HG02870 (cell line): ENCODE measurements around the gene ZHX3.

Experiments used
- ATAC-seq: cut with Tn5 transposase; IDR thresholded peaks from one replicate; pipeline ENCODE4 v1.9.1; 2021; ENCODE audit warnings: mild to moderate bottlenecking, moderate library complexity; ENCODE audit not compliant: unreplicated experiment

Gene ZHX3

DNA sequence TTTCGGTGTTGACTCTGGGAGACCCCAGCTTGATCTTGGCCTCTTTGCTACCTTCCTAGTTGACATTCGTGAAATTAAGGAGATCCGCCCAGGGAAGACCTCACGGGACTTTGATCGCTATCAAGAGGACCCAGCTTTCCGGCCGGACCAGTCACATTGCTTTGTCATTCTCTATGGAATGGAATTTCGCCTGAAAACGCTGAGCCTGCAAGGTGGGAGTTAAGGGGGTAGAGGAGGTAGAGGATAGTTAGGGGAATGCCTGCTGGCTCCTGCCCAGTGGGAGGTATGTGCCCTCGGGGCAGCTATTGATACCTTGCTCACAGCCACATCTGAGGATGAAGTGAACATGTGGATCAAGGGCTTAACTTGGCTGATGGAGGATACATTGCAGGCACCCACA is 158.0 kb downstream of the ZHX3 start:
- no peak for ATAC-seq

DNA sequence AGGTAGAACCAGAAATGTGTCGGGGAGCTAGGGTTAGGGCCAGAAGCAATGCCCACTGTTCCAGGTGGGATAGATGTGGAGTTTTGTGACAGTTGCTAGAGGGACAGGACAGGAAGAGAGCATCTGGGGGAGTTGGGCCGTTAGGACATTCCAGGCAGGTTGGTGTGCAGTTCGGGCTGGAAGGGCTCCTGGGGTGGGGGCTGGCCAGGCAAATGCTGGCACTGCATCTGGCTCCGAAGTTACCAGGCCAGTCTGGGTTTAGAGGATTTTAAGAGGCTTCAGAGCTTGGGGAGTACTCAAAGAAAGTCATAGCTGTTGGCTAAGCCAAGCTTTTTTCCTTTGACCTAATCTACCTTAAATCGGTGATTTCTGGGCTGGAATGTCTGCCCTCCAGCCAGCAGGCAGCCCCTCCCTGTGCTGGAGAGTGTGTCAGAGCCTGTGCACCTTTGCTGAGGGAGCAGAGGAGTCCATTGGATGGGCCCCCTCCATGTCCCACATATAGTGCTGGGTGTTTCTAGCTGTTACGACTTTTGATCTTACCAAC is 159.4 kb downstream of the ZHX3 start:
- ATAC-seq: no peak

DNA sequence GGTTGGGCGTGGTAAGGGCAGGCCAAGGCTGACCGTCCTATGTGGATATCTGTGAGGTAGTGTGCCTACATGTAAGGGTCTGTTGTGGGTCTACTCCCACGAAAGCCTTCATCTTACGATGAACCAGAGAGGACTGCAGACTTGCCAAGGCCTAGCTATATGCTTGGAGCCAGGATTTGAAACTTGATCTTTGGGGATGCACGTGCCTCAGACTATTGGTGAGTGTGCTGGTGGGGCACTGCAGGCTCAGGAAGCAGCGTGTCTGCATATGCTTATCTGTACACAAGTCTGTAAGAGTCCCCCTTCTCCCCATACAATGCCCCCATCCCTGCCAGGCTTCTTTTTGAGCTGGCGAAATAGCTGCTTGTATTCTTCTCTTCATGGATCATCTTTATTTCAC is 162.3 kb downstream of the ZHX3 start:
- ATAC-seq: no peak

DNA sequence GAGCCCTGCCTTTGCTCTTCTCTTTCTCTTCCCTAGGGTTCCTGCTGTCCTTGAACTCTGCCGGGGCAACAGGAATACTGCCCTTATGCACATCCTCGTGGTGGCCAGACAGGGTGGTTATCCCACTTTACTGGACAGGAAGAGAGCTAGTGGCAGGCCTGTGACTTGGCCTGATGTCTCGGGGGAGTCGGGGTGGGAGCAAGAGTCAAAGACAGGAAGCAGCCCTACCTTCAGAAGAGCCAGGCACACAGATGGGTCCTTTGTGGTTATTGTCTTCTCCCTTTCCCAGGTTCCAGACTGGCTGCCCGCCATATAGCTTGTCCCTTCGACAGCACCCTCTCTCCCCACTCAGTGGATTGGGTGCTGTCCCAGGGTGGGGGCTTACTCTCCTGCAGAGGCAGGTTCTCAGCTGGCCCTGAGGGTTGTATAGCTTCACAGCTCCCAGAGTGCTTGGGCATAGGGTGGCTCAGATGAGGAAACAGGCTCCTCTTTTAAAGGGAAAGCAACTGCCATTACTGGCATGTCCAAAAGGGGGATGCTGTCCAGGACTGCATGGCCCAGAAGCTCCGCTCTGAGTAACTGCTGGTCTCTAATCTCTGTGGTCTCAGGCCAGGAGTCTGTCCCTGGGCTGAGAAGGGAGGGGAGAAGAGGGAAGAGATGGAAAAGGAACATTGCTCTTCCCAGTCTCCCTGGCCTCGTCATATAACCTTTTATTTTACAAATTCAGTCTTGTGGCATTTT is 162.9 kb downstream of the ZHX3 start:
- ATAC-seq: no peak

DNA sequence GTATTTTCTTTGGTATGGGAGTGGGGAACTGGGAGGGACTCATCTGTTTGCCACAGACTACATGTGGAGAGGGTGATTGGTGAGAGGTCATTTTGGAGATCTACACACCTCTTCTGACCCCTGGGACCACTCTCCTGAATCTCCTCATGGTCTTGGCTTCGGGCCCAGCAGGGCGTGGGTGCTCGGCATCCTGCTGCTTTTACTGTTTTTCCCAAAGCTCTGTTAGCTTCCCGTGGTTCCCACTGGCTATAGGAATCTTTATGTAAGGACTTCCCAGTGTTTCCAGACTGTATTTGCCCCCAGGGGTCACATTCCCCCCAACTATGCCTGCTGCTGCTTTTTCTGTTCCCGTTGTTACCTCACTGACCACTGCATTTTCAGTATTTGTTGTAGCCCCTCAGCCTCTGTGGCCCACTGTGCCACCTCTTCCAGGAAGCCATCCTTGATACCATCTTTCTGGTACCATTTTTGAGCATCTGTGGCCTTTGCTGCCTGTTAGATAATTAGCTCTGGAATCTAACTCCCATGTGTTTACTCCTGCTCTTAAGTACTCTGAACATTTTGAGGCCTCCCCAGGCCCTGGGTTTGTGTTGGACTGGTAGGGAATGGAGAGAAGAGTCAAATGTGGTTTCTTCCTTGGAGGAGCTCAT is 165.3 kb downstream of the ZHX3 start:
- no peak for ATAC-seq

DNA sequence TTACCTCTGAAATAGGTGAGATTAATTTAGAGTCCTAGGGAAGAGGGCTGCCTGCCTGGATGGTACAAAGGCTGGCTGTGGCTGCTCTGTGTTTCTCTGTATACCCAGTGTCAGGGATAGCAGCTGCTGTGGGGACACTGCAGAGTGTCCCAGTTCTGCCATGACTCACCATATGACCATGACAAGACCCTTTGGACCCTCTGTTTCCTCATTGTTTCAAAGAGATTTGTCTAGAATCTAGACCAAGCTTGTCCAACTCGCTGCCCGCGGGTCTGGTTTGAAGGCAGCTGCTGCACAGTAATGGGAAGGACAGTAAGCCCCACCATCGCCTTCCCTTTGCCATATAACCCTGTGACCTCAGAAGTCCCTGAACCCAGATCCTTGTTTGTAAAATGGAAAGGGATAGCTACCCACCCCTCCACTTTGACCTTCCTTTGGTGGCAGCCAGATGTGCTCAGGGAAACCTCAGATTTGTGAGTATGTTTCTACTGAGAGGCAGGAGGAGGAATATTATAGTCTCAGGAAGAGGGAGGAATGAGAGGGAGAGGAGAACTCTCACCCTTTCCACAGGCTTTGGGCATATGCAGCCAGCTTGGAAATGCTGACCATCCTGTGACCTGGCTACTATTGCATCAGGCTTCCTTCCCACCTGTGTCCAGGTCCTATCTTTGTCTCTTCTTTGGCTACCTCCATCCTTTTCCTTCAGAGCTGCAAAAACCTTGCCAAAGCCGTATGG is 166.2 kb downstream of the ZHX3 start:
- ATAC-seq: no peak

DNA sequence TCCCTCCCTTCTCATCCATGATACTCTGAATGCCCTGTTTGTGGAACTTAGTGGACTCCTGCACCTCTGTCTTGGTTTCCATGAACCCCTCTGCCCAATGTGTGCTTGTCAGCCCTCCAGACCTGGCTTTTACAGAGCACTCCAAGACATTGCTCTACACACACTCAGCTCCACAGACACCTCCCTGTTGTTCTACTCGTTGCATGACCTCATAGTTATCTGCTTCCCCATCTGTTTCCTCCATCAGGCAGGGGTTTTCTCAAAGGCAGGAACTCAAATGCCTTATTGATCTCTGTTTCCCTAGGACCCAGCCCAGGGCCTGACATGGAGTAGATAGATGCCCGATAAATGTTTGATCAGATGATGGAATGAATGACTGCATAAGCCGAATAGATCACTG is 166.9 kb downstream of the ZHX3 start:
- no peak for ATAC-seq

DNA sequence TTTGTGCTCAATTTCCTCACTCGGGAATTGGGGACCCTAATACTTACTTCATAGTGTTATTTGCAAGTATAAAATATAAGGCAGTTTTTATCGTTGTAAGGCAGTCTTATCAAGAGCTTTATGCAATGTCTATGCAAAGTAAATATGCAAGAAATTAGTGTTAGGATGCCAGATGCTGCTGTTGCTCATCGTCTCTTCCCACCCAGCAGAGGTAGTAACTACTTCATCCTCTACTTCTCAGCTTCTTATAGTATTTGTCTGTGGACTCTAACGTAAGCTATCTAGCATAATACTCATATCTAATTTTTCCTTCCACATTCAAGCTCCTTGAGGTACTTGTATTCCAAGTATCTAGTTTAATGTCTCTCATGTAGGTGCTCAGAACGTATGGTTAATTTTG is 168.6 kb downstream of the ZHX3 start:
- no peak for ATAC-seq

DNA sequence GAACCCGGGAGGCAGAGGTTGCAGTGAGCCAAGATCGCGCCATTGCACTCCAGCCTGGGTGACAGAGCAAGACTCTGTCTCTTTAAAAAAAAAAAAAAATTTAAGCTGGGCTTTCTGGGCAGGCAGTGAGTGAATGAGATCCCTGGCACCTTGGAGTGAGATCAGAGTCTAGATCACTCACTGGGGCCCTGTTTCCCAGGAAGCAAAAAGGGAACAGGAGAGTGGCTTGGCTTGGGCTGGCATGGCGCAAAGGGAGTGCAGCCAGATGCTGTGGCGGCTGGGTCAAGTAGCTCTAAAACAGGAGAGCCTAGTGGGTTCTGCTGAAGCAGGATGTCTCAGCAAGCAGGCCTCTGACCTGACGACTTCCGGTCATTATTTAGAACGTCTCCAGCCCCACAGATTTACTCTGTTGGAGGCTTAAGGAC is 169.8 kb downstream of the ZHX3 start:
- ATAC-seq: no peak

DNA sequence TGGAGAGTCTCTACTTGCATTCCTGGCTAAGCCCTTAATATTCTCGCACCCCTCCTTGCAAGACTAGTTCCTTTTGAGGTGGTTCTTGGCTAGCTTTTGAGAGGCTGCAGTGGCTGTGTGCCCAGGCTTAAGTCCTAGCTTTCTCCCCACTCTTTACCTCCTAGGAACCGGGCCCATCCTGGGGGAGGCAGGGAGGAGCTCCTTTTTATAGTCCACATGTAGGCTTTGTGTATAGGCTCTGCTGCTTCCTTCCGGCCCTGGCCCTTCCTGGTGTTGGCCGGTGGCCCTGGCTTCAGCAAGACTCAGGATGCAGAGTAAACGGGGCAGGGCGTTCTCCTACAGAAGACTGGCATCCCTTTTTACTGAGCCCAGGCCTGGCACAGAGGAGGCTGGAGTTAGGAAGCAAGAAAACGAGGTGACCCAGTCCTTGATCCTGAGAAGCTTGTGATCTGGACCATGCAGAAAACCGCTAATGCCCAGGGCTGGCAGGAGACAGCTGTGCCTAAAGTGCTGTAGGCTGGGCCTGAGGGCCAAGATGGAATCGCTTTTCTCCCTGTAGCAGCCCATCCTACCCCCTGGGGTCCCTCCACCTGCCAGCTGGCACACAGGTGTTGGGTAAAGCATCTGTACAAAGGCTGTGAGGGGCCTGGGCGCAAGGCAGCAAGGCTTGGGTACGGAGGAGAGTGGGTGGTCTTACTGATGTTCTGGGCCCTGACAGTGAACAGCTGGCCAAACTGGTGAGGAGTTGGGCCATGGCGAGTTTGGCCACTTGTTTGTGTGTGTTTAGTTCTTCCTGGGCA is 171.5 kb downstream of the ZHX3 start:
- ATAC-seq: no peak

DNA sequence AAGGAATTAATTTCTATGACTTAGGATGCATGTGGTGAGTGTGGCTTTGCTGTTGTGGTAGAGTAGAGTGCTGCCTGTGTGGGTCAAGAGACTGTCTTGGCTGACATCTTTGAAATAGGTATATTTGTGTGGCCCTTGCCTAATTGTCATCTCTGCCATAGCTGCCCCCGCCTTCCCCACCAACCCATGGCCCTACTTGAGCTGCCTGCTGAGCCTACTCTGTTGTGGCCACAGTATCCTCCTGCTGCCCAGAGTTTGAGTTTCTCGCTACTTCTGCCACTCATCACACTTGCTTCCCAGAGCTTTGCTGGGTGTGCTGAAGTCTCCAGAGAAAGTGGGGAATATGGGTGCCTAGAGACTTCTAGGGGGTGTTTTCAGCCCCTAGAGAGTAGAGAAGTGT is 172.2 kb downstream of the ZHX3 start:
- no peak for ATAC-seq

DNA sequence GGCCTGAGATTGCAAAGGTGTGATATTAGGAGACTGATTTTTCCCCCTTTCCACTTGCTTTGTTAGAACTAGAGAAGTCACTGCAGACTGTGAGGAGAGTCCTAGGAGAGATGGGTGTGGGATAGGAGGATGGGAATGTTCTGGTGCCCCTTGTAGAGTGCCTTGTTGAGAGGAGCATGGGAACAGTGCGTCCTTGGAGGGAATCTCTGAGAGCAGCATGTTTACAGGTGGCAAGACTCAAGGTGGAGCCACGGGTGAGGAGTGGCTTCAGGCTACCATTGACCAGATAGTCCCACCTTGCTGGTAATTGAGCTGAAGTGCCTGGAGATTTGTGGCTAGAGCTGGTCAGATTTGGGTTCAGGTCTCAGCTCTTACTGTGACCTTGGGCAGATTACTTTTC is 174.2 kb downstream of the ZHX3 start:
- no peak for ATAC-seq

DNA sequence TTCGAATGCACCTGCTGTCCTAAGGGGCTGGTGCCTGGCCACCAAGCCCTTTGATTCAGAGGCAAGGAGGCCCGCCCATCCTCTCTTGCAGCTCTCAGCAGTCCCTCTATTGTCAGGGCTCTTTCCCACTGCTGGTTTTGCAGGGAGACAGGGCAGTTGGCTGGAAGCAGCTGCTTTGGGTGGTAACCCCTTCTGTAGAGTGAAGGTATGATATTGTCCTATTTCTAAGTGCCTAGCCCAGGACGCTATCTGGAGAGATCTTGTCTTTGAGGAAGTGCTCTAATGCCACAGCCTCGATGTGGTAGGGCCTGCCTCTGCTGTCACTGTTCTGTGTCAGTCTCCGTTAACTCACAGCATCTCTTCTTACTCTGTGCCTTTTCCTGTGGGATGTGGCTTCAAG is 174.6 kb downstream of the ZHX3 start:
- ATAC-seq: no peak

DNA sequence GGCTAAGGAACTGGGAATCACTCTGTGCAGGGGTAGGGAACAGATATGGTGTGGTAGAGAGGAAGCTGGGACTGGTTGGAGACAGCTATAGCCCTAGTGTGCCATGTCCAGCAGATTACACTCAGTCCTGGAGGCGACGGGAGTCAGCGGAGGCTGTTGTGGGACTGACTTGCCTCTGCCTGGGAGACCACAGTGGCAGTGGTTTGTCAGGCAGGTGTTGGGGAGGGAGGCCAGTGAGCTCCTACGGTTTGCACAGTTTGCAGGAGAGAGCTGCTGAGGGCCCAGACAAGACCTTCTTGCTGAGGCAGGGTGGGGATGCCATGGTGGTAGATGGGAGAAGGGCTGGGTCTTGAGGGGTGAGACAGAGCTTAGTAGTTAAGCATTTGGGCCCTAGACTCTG is 175.3 kb downstream of the ZHX3 start:
- no peak for ATAC-seq

DNA sequence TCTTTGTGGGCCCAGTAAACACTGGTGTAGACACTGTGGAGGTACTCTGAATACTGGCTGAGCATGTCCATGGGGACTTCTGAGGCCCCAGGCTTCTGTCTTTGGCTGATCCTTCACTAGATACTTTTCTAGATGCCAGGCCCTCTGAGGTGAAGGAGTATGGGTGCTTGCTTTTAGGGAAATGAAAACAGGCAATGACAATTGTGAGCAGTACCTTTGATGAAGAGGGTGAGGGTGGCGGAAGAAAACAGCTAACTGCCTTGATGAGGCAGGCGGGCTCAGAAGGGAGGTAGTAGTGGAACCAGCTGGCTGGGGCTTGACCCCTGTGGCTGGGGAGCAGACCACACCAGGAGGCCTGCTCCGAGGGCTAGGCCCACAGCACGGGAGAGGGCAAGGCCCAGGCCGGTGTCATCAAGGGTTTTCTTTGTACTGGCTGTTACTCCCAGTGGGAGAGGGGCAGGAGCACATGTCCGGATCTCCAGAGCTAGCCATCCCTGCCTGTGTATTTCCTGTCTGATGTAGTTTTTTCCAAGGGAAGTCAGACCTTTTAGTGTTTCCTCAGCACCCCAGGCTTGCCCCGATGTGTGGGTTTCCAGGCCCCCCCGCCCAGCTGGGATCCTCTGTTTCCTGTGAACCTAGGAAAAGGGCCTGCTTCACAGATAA is 176.2 kb downstream of the ZHX3 start:
- no peak for ATAC-seq

DNA sequence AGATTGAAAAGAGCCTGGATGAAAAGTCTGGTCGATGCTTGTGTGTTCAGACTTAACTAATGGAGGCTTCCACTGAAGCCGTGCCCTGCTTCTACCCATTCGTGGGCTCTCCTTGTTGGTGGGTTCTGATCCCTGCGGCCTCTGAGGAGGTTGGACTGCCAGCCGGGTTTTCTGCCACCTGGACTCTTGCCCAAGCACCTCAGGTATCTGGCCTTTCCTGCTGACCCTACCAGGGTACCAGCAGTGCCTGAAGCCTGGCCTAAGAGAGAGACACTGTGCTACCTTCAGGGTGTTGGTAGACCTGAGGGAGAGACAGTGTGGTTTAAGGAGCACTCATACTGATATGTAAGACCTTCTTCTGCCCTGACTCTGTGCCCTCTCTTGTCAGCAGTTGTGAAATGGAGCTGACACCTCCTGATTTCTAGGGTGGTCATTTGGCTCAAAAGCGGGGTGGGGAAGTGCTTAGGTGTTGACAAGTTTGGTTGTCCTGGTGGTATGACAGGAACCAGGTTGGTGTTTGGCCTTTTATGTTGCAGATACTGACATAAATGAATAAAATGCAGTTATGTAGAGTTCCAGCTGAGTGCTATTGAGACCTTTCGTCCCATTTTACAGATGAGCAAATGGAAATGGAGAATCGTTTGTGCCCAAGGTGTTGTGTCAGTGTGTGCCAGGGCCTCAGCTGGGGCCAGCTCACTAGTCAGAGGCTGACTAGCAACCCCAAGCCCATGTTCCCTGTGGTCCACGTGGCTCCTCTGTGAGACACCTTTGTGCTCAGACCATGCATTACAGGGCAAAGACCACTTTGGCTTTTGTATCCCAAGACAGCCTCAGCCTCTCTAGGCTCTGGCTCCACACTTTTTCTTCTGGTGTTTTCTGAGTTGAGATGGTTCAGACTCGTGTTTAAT is 177.1 kb downstream of the ZHX3 start:
- no peak for ATAC-seq

DNA sequence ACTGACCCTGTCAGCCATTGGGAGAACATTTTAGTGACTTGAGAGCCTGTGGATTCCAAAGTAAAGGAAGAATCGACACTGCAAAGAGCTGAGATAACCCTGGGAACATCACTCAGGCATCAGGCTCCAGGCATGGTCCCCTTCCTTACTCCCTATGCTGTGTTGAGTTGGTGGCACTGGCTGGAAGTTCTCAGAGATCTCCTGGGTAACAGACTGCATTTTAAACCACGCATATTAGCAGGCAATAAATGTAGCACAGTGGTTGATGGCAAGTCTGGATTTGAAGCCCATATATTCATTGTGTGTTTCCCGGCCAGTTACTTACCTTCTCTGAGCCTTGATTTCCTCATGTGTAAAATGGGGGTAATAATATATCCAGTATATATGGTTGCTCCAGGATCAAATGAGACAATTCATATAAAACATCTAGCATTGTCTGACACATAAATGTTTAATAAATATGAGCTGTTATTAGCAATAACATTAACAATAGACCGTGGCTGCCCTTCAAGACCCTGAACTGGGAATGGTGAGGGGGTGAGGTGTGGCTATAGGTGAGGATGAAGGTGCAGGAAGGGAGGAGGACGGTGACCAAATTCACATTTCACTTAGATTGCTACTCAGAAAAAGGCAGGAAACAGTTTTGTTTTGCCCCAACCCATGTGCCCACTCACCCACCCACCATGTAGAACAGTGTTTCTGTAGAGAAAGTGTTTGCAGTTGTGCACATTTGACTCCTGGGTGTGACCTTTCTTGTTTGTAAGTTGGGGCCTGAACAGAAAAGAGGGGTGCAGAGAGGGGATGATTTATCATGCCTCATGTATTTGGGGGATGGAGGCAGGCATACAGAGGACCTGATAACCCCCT is 178.1 kb downstream of the ZHX3 start:
- no peak for ATAC-seq

DNA sequence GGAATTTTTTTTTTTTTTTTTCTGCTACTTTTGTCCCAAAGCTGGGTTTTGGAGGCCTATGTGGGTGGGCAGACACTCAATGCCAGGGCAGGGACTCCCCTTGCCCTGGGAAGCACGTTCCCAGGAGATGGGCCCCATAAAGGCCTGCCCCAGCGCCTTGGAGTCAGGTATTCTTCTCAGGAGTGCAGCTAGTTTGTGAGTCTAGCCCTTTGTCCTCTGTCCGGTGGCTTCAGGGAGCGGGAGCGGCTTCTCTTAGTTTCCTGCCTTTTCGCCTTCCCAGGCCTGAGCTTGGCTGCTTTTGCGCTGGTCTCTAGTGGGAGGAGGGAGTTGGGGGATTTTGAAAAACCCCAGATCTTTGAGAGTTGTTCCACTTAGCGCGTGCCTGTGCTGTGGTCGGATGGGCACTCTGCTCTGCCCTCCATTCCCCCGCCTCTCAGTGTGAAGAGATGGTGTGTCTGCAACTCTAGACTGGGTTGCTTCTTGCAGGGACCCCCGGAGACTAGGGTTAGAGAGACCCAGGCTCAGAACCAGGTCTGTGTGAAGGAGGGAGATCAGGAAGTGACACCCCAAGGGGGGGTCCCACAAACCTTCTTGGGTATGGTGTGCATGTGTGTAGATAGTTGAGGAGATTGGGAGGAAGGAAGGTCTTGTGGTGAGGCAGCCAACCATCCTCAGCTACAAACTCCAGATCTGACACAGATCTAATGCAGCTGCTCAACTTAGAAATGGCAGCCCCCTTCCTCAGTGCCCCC is 178.9 kb downstream of the ZHX3 start:
- no peak for ATAC-seq
